AG09319 (cell line): ENCODE results near the gene RBM14.

ENCODE experiments used
- DNase-seq: peaks from one replicate; pipeline ENCODE4 v3.0.0-alpha.2; 2010; ENCODE audit warnings: low read depth; ENCODE audit errors: extremely low read depth
- TF ChIP-seq, protein P1 (sequence below): IDR thresholded peaks from 2 replicates; pipeline ENCODE4 v1.5.1; 2011; ENCODE audit warnings: low read depth, mild to moderate bottlenecking, inconsistent platforms, low read length, moderate library complexity

RBM14 gene

GRCh38 chr11:66676282-66676919 is 60.0 kb downstream of the RBM14 start:
- DNase-seq: no peak
- TF ChIP-seq, protein P1, sequence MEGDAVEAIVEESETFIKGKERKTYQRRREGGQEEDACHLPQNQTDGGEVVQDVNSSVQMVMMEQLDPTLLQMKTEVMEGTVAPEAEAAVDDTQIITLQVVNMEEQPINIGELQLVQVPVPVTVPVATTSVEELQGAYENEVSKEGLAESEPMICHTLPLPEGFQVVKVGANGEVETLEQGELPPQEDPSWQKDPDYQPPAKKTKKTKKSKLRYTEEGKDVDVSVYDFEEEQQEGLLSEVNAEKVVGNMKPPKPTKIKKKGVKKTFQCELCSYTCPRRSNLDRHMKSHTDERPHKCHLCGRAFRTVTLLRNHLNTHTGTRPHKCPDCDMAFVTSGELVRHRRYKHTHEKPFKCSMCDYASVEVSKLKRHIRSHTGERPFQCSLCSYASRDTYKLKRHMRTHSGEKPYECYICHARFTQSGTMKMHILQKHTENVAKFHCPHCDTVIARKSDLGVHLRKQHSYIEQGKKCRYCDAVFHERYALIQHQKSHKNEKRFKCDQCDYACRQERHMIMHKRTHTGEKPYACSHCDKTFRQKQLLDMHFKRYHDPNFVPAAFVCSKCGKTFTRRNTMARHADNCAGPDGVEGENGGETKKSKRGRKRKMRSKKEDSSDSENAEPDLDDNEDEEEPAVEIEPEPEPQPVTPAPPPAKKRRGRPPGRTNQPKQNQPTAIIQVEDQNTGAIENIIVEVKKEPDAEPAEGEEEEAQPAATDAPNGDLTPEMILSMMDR: no peak
